Stimulated activated CD8-positive, alpha-beta memory T cell treated with anti-CD3 and anti-CD28 coated beads, Interleukin-15, amount 100 ng/mL, for 24 hours (primary cell): Measurements from ENCODE around the gene CDK5RAP1.

Source experiments
- DNase-seq: peaks from one replicate; pipeline ENCODE4 v3.0.0-alpha.2; 2020; ENCODE audit warnings: low read depth

The CDK5RAP1 gene

GRCh38 chr20:33333616-33334015 is 67.7 kb downstream of the CDK5RAP1 start:
- no peak for DNase-seq

DNA sequence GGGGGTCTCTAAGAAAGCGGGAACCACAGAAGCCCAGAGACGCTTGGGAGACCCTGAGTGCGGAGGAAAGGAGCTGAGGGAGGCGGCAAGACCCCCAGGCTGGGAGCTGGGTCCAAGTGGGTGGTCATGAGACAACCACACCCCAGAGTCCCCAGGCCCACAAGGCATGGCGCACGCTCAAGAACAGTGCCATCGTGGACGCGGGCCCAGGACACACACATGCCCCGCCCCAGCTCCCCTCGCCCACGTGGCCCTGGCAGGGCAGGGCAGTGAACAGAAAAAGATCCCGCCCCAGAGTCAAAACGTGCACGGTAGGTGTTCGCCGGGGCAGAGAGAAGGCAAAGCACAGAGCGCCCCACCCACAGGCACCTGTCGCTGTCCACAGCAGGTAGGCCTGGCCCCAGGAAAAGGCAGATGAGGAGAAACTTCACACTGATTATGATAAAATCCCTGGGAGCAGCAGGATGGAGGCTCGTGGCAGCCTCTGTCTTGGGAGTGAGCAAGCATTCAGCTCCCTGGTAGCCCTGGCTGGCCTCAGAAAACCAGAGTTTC is 68.3 kb downstream of the CDK5RAP1 start:
- no peak for DNase-seq

GRCh38 chr20:33328157-33329137 is 72.9 kb downstream of the CDK5RAP1 start:
- no peak for DNase-seq

- no peak for DNase-seq
These were observed 76.0 kb downstream of the CDK5RAP1 start for GRCh38 chr20:33325350-33325749.

DNA sequence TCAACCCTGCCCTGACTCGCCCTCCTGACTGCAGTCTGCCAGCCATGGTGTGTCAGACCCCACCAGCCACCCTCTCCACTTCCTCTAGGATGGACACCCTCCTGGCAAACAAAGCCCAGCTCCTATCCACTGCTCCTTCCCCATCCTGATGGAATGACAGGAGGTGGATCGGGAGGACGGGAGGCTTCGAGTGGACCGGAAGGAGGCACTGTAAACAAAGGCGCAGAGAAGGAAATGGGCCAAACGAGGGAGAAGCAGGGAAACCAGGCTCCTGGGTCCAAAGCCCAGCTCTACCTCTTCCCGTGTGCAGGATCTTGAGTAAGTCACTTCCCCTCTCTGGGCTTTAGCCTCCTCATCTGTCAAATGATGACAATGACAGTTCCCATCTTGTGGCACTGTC is 78.1 kb downstream of the CDK5RAP1 start:
- no peak for DNase-seq

GRCh38 chr20:33322456-33322855 is 78.9 kb downstream of the CDK5RAP1 start:
- no peak for DNase-seq

- DNase-seq = no peak
These were observed 81.3 kb downstream of the CDK5RAP1 start for GRCh38 chr20:33320006-33320405.

DNA sequence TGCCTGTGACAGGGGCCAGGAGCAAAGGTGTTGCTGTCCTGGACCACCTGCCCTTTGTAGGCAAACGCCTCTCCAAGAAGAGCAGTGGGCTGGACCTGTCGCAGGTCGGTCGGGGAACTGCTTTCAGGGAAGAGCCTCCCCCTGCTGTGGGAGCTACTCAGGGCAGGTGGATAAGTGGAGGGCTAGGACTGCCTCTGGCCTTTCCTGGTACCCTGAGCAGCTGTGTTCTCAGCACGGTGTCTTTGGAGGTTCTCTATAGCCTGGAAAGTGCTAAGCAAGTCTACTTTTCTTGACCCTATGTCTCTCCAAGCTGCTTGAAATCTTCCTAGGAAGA is 83.3 kb downstream of the CDK5RAP1 start:
- DNase-seq = no peak

DNA sequence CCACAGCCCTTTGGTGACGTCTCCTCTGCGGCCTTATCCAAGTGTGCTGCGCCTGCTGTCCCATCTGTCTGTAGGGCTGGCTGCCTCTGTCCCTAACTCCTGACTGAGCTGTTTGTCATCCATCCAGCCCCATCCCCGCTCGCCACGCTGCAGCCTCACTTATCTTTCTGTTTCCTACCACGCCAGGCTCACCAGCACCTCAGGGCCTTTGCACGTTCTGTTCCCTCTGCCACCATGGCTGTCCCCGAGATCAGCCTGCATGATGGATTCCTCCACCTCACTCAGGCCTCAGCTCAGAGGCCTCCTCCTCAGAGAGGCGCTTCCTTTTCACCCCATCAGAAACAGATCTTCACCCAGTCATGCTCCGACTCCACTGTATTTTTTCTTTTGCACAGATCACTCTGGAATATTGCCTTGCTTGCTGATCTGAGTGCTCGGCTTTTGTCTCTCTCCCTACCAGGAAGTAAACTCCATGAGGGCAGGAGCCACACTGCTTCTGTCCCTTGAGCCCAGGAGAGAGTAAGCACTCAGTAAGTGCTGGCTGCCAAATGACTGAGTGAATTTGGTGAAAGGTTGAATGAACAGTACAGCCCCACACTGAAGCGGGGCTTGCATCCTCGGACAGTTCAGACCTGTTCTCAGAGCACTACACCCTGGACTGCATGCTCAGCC is 83.8 kb downstream of the CDK5RAP1 start:
- no peak for DNase-seq

GRCh38 chr20:33316958-33317357 is 84.4 kb downstream of the CDK5RAP1 start:
- DNase-seq = no peak

- no peak for DNase-seq
These were observed 85.0 kb downstream of the CDK5RAP1 start for GRCh38 chr20:33316343-33316742.

DNA sequence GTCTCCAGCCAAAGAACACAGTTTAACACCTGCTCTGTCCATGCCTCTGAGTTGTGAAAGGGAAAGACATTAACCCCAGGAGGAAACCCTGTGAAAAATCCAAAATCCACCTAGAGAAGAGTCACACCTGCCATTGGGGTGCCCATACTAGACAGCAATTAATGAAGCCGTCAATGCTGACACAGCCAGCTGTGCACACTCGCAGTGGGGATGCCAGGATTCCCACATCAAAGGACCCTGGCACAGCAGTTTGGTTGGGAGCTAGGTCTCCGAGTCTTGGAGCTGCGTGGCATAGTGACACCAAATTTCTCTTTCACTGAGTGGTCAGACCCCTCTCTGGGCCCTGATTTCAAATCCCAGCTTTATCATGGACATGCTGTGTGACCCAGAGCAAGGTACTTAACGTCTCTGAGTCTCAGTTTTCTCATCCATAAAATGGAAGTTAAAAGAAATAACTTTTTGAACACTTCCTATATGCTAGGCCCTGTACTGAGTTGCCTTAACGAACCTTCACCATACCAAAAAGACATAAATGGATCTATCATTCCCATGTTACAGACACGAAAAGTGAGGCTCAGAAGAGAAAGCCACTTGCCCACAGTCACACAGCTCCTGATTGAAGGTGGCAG is 87.5 kb downstream of the CDK5RAP1 start:
- no peak for DNase-seq

DNA sequence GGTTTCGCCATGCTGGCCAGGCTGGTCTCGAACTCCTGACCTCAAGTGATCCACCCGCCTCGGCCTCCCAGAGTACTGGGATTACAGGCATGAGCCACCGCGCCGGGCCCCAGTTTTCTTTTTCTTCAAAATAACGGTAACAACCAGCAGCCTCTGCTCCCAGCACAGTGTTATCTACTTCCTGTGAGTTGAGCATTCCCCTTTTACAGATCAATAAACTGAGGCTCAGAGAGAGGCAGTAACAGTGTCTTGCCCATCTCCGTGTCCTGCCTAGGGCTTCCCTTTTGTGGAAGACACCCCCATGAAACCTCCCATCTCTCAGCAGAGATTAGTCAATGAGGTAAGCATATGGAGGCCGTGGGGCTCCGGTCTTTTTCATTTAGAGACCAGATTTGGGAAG is 88.7 kb downstream of the CDK5RAP1 start:
- no peak for DNase-seq

GRCh38 chr20:33311996-33312395 is 89.3 kb downstream of the CDK5RAP1 start:
- no peak for DNase-seq

DNA sequence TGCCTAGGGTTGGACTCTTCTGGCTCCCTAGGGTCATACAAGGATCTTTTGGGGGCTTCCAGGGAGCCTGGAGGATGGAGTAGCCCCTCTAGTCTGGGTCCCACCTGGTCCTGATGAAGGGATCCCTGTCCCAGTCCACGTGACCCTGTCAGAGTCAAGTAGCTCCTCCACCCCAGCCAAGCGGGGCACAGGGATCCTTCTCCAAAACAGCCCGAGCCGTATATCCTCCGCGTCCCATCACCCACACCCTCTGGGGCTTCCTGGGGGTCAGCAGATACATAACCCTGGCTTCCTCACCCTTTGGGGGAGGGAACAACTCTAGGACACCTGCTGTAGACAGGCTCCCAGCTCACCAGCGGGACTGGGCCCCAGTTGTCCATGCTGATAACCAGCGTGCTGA is 90.3 kb downstream of the CDK5RAP1 start:
- DNase-seq = no peak

DNA sequence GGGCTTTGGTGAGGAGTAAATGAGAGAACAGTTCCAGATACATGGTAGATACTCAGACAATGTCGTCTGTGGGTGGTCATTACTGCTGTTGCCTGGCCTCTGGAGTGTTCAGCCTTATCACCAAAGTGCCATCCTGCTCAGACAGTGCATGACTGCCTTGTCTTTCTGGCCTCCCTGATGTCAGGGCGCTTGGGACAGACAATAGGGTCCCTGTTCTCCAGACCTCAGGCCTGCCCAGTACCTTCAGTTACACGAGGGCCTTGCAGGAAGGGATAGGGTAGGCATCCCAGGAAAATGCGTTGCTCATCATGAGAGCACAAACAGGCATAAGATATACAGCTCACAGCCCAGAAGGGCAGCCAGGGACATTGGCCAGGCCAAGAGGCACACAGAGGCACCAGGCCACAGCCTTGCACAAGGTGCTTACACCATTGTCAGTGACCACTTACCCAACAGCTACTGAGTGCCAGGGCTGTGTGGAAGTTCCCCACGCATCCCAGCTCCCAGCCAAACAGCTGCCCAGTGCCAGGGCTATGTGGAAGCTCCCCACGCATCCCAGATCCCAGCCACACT is 90.9 kb downstream of the CDK5RAP1 start:
- no peak for DNase-seq

GRCh38 chr20:33309631-33310030 is 91.7 kb downstream of the CDK5RAP1 start:
- no peak for DNase-seq
